HG03432 (cell line): ENCODE data around the gene NFYA.

ENCODE experiments used
- ATAC-seq: cut with Tn5 transposase; IDR thresholded peaks from one replicate; pipeline ENCODE4 v1.9.1; 2021; ENCODE audit warnings: mild to moderate bottlenecking, moderate library complexity; ENCODE audit not compliant: unreplicated experiment

The NFYA gene

DNA sequence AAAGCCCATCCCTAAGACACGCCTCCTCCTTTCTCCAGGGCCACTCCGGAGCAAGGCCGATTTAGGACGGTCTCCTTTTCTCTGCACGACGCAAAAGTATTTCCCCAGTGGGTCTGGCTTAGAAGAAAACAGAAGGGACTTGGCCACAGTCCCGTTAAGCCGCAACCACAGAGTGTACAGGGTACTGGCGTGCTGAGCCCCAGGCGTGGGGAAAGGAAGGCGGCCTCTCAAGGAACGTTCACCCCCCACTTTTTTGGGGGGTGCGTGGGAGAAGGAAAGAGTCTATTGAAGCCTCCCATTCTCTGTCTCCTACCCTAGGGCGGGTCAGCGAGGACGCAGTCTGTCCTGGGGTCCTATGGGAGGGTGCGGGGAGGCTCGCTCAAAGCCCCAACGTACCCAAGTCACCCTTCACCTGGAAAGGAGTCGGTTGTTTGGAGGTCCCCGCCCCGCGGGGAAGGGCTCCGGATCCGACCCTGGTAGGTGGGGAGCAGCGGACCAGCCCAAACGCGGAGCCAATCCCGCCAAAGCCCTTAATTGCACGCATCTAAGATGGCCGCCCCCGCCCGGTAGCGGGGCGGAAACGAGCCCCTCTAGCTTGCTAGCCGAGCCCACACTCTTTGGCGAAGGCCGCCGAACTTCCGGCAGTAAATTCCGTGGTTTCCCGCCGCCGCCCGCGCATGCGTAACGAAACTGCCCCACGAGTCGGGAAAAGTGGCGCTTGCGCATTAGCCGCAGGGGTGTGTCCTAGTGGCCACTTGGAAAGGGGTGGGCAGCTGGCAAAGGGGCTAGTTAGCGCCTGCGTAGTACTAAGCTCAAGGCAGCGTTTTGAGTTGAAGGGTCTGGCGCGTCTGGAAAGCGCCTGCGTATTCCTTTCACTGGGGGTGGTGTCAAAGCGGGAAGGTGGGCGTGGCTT, 595 bp upstream of the NFYA start, which contains the start of gene OARD1:
Gene OARD1, minus strand, starts transcription at position 434 of the 913 bp plus-strand sequence. CDS start 722 bp downstream, outside the sequence.
- ATAC-seq, result peak; percentile 66

DNA sequence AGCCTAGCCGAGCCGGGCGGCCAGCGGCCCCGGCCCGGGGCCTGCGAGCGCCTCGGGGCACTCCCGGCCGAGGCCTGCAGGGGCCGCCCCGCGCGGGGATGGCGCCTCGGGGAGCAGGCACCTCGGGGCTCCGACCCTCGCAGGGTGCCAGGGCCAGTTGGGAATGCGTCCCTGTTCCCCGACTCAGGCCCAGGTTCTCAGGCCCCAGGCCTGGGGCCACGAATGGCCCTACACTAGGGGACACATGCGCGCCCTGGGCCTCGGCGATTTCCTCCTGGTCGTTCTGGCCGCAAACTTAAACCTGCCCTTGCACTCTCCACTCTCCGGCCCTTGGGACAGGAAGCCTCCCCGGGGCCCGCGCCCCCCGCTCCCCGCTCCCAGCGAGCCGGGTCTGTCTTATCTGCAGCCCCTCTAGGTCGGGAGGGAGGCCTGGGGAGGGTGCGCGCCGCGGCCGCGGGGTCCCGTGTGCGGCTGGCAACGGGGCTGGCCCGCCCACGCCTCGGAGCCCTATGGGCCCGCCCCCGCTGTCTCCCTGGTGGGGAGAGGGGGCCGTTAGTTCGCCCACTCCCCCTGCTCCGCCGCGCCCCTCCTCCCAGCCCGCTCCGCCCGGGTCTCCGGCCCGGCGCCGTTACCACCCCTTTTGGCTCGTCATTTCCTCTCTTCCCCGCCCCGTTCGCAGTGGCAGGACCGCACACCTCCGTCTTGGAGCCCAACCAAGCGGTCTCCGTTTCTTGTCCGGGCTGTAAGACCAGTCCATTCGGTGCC, 611 bp downstream of the NFYA start:
- peak; percentile 34 for ATAC-seq

DNA sequence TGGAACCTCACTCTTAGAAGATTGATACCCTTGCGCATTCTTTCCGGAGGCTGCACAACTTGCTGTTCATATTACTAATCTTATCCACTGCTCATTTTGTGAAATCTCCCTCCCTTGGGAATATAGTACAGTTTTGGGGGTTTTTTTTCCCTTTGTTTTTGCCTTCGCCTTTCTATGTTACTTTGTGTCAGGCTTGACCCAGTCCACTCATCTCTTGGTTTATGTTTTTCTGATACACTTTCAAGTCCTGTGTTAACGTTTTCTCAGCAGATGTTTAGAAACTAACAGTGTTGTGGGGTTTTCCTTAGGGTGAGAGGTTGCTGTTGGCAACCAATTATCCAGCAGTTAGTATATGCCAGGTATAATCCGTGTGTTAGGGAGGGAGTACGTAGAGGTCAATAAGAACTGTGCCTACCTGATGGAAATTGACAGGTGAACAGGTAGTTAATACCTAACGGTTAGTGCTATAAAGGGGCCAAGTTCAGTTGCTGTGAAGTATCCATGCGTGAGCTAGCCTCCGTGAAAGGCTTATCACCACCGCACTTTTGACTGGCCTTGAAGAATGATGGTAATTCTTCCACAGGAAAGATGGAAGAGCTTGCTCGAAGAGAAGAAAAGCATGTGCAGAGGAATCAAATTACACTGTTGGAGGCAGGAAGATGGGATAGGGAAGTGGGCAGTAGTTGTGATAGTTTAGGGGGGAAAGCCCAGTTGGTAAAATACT, 1.4 kb downstream of the NFYA start:
- no peak for ATAC-seq

DNA sequence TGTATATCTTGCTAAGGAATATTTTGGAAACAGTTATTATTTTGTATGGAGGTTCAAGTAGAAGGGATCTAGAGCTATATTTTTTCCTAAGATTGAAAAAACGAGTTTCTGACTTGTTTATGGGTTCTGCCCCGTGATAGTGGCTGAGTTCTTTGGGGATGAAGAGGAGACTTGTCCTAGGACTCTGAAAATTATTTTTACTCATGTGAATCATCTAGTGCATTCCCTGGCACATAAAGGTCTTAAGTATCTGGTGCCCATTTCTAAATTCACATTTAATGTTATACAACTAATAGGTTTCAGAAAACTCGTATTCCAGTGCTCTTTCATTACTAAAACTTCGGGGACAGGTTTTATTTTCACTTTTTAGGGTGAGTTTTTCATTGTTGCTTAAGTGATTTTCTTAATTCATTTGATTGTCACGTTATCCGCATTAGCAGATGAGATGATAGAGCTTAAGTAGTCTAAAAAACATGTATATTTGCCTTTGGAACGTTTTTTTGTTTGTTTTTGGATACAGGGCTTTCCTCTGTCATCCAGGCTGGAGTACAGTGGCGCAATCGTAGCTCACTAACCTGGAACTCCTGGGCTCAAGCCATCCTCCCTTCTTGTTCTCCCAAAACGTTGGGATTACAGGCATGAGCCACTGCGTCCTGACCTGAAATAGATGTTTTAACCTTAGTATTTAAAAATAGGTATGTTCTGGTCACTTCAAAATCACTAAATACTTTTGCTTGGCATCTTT, 2.1 kb downstream of the NFYA start:
- ATAC-seq, result no peak

DNA sequence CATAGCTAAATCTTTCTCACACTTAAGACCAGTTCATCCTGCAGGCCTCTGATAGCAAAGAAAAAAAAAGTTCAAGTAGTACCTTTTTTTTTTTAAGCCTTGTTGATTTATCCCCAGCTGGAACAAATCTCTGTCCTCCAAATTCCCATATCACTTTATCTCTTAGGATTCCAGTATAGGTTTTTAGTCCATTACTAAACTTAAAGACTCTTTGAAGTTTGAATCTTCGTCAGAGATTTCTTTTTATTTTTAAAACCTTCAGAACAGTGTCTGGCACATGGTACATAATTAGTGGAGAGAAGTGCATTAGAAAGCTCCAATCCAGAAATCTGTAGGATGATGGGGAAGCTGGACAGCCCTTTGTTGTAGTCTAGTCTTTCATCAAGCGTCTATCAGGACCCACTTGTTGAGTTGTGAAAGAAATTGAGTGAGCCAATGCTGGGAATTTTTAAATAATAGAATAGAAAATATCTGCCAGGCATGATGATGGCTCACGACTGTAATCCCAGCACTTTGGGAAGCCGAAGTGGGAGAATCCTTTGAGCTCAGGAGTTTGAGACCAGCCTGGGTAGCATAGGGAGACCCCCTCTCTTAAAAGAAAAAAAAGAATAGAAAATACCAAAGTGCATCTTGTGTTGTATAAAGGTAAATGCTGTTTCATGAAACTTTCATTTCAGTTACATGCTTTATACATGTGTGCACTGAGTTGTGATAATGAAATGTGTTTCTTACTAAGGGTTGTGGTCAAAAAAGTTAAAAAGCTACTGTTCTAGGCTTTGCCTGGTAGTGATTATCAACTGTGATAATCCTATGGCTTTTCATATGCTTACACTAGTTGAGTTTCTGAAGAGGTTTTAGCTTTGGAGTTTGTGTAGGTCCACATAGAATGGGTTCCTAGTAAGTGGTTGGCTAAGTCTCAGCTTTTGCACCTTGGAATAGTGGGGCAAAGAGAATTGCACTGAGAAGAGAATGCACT, 3.2 kb downstream of the NFYA start:
- no peak for ATAC-seq

DNA sequence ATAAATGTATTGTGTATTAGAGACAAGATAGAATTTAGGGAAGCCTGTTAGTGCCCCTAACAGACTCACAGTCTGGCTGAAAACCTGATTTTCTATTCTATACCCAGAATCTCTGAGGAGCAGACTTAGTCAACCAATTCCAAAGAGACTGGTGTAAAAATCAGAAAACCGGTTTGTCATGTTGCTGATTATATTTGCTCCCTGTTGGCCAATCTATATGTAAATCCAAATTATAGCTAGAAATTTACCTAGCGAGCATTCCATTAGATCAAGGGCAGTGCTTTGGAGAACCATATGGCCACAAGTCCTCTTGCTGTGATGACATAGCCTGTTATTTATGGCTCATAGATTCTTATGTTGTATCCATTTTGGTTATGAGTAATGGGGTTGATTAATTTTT, 4.8 kb downstream of the NFYA start:
- no peak for ATAC-seq

DNA sequence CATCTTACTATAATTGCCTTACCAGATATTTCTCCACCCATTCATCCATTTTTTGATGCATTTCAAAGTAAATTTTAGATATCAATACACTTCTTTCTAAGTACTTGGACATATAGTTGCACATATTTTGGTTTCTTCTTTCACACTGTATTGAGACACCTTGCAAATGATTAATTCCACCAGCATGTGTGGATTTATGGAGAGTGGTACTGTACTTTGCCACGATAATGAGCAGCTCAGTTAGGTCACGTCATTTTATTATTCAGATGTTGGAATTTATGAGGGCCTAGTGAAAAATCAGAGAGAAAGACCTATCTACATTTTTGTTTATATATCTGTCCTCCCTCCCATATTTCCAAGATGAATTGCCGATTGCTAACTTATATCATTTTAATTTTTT, 5.3 kb downstream of the NFYA start:
- ATAC-seq, result no peak

DNA sequence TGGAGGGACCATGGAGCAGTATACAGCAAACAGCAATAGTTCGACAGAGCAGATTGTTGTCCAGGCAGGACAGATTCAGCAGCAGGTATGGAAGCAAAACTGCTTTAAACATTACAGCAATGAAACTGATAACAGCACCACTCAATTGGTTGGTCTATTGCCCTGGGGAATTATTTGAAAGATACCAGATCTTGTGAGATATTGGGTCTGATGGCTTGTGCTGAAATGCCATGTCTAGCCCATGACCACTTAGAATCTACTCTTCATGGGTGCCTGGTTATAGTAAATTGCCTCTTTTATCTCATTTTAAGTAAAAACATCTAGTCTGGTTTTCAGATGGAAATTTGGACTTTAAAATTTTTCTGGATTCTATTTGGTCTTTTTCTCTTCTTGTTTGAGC, 6.3 kb downstream of the NFYA start:
- no peak for ATAC-seq

DNA sequence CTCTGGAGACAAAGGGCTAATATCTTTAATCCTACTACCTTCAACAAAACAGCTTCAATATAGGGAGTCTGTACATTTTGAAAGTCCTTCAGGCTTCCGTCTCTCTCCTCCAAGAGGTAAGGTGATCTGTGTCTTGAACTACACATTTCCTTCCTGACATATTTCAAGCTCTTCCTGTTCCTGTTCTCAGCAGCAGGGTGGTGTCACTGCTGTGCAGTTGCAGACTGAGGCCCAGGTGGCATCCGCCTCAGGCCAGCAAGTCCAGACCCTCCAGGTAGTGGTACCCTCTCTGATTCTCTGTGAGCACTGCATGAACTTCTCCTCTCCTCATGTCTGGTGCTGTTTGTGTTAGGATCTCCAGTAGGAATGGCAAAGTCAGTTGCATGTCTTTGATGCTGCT, 7.8 kb downstream of the NFYA start:
- ATAC-seq, result no peak

DNA sequence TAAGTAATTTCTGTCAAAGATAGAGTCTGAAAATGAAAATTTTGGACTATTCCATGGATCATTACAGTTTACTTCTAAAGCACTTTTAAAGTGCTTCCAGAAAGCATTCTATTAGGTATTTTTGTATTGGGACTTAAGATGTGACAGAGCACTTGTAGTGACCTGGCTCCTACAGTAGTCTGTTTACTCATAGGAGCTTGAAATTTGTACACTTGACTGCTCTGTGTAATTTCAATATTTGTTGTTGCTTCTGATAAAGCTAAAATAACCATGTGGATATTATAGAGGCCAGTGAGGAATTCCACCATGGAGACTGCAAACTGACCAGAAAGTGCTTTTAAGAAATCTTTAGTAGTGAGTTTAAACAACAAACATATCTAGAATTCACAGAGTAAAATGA, 10.3 kb downstream of the NFYA start:
- ATAC-seq, result no peak

DNA sequence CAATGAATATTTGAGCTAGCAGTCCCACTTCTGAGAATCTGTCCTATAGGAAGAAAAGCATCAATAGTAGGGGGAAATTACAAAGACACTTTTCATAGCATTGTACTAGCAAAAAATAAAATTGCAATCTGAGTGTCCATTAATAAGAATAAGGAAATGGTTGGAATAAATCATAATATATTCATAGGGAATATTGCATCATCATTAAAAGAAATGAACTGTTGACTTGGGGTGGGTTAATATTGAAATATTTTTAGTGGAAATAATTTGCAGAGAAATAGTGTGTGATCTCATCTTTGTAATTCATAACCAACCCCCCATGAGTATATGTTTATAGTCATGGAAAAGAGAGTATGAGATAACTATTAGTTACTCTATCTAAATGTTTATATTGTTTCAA, 12.4 kb downstream of the NFYA start:
- ATAC-seq, result no peak

DNA sequence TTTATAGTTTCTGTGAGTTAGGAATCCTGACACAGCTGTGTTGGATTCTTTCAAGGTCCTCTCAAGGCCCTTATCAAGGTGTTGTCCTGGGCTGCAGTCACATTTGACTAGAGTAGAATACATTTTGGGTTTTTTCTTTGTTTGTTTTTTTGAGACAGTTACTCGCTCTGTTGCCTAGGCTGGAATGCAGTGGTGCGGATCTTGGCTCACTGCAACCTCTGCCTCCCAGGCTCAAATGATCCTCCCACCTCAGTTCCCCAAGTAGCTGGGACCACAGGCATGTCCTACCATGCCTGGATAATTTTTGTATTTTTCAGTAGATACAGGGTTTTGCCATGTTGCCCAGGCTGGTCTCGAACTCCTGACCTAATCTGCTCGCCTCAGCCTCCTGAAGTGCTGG, 15.7 kb downstream of the NFYA start:
- ATAC-seq, result no peak

DNA sequence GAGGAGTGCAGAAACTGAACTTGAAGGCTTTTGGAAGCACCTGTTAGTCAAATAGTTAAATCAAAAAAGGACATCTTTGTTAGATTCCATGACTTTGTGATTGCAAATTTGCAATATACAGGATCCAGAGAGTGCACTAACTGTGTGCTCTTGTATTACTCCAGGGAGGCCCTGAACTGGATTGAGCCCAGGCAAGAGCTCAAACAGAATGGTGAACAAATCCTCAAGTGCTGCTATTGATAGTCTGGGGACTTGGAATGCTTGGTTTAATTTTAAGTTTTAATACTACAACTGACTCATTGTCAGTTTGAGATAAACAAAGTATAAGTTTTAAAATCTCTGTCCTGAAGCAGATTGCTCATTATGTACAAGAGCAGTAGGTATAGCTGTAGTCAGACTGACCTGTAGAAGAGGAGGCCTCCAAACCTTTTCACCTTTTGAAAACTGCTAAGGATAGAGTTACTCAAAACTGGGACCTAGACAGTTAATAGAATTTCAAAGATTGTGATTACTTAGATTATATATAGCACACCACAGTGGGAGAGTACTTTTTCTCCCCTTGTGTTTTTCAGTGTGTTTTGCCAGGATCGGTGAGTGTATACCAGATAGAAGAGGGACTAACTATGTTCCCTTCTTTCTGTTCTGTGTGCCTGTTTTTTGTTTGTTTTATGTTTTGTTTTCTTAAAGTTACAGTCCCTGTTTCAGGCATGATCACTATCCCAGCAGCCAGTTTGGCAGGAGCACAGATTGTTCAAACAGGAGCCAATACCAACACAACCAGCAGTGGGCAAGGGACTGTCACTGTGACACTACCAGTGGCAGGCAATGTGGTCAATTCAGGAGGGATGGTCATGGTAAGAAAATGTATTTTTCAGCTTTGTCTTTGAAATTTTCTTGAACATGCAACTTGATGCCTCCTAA, 18.3 kb downstream of the NFYA start:
- no peak for ATAC-seq

DNA sequence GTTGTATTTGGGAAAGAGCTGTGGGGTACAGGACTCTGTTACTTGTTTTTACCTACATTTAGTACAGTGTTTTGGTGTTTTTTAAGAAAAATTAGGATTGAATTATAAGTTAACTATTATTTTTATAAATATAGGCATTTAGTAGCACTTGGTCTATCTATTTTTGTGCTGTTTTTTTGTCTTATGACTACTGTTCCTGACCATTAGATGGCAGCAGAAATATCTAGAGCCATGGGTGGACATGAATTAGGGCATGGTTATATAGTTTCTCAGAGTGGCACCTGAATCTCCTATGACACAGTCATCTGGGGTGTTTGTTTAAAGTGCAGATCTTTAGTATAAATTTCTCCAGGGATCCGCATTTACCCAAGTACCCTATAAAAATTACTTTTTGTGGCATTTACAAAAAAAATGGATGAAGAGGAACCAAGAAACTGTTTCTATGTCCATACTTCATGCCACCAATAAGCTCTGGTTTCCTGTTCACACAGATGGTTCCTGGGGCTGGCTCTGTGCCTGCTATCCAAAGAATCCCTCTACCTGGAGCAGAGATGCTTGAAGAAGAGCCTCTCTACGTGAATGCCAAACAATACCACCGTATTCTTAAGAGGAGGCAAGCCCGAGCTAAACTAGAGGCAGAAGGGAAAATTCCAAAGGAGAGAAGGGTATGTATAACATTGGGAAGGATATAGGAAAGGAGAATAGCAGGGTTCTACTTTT, 19.8 kb downstream of the NFYA start:
- ATAC-seq, result no peak

DNA sequence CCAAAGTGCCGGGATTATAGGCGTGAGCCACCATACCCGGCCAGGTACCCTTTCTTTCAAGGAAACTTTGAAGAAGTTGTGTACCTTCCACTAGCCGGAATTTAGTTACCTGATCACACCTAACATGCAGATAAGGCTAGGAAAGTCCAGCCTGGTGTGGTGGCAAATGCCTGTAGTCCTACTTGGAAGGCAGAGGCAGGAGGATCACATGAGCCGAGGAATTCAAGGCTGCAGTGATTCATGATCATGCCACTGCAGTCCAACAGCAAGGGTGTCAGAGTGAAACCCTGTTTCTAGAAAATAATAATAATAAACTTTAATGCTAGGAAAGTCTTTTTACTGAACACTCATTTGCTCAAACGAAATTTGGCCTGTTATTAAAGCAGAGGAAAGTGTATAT, 21.0 kb downstream of the NFYA start:
- no peak for ATAC-seq

DNA sequence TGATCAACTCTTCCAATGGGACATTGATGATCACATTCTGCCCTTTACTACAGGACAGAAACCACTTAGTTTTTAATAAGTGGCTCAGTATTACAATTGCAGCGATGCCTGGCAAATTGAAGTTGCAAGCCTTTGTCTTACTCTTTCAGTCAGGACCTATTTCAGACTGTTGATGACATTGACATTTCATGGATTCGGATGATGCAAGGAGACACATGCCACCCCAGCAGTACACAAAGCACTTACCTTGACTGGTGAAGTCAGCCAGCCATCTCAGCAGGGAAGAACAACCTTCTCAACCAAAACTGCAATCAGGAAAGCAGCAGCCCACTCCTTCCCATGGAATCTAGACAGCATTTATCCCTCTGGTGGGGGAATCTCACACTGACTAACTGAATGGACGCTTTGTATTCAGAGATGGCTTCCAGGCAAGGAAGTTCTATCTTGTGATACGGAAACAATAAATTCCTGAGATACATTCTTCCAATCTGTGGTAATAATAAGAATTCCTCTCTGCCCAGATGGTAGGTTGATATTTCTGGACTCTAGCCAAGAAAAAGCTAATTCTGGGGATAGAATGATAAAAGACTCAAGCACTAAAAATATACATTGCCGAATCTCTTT, 24.8 kb downstream of the NFYA start:
- no peak for ATAC-seq

DNA sequence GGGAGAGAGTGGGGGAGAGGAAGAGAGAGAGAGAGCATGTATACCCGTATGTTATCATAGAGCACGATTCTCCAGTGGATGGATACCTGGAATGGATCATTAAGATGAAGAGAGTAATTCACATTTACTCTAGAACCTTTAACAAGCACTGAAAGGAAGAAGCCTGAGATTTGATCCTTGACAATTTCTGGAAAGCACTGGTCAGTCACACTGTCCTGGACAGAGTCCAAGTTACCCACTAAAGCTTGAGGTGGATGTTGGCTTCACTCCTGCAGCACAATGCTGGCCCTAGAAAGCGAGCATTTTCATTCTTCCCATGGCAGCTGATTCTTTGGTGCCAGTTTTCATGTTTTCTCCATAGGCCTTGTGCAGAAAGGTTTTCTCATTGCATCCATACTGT, 25.6 kb downstream of the NFYA start:
- ATAC-seq, result no peak
